ENCODE measurements around the gene SMYD3. TPM values are rescaled to one million over a fixed set of nuclear protein-coding genes. Genes with fewer than 3 reads are reported as not detected.

The SMYD3 gene
- total and polyA plus RNA-seq, 9 of the 15 experiments (the other 6 are each of a cell fraction or from before 2014, with no cell fraction given), result 128 to 440 (median 197) TPM

DNA sequence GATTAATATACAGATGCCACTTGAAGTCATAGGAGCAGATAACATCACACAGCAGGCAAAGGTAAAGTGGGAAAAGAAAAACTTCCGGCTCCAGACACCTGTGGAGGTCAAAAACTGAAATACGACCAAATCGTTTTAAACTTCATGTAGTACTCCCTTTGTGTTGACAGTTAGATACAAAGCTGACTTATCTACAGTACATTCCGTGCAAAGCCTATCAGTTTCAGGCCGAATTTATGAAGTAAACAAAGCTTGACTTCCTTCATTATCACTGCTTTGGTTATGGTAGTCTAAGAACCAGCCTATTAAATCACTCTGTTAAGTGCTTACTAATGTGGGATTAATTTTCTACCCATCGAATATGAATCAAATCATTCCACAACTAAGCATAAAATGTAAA, 156.3 kb downstream of the SMYD3 start (continued):
- TF ChIP-seq ZNF518B (CRISPR knock-in tag; IDR thresholded peaks at IDR 0.05) (no peak), FOXJ2 (tag; IDR thresholded peaks at IDR 0.05) (peak; percentile 58; the same call in 1 of the 2 replicates), ZNF239 (CRISPR knock-in tag; IDR thresholded peaks at IDR 0.05) (no peak), CCNT2 (IDR thresholded peaks at IDR 0.05; ENCODE audit: borderline replicate concordance, extremely low read depth, insufficient read length, low read depth, low read length) (no peak), ZNF140 (CRISPR knock-in tag; IDR thresholded peaks at IDR 0.05) (no peak), ARID1B (IDR thresholded peaks at IDR 0.05) (peak; percentile 62), ASH1L (IDR thresholded peaks at IDR 0.05; ENCODE audit: borderline replicate concordance, low read depth, partially characterized antibody) (no peak), SETDB1 (IDR thresholded peaks at IDR 0.05; ENCODE audit: low read length) (no peak), MITF (IDR thresholded peaks at IDR 0.05) (no peak), HSF4 (CRISPR knock-in tag; IDR thresholded peaks at IDR 0.05; ENCODE audit: borderline replicate concordance) (no peak), ZNF668 (CRISPR knock-in tag; IDR thresholded peaks at IDR 0.05) (no peak), KHSRP (IDR thresholded peaks at IDR 0.05) (no peak), CEBPG (CRISPR knock-in tag; IDR thresholded peaks at IDR 0.05) (no peak), CEBPG (tag; conservative IDR thresholded peaks at IDR 0.05 in 1 of 2, IDR thresholded peaks at IDR 0.05 in 1 of 2) (no peak), TAL1 (IDR thresholded peaks at IDR 0.05) (peak; percentile 10; the same call in 1 of the 2 replicates), BRD4 (IDR thresholded peaks at IDR 0.05) (no peak), SMARCA4 (IDR thresholded peaks at IDR 0.05) (peak; percentile 25; the same call in 1 of the 2 replicates), ZNF589 (CRISPR knock-in tag; IDR thresholded peaks at IDR 0.05; ENCODE audit: low read depth) (no peak), U2AF1 (optimal IDR thresholded peaks at IDR 0.05; ENCODE audit: low read depth, low read length) (no peak), NCOA1 (IDR thresholded peaks at IDR 0.05; ENCODE audit: low read depth) (no peak), CAMTA2 (CRISPR knock-in tag; conservative IDR thresholded peaks at IDR 0.05) (no peak)
- TF ChIP-seq, protein P1, sequence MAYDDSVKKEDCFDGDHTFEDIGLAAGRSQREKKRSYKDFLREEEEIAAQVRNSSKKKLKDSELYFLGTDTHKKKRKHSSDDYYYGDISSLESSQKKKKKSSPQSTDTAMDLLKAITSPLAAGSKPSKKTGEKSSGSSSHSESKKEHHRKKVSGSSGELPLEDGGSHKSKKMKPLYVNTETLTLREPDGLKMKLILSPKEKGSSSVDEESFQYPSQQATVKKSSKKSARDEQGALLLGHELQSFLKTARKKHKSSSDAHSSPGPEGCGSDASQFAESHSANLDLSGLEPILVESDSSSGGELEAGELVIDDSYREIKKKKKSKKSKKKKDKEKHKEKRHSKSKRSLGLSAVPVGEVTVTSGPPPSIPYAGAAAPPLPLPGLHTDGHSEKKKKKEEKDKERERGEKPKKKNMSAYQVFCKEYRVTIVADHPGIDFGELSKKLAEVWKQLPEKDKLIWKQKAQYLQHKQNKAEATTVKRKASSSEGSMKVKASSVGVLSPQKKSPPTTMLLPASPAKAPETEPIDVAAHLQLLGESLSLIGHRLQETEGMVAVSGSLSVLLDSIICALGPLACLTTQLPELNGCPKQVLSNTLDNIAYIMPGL (CRISPR knock-in tag; IDR thresholded peaks at IDR 0.05), result no peak
- TF ChIP-seq, protein P2, sequence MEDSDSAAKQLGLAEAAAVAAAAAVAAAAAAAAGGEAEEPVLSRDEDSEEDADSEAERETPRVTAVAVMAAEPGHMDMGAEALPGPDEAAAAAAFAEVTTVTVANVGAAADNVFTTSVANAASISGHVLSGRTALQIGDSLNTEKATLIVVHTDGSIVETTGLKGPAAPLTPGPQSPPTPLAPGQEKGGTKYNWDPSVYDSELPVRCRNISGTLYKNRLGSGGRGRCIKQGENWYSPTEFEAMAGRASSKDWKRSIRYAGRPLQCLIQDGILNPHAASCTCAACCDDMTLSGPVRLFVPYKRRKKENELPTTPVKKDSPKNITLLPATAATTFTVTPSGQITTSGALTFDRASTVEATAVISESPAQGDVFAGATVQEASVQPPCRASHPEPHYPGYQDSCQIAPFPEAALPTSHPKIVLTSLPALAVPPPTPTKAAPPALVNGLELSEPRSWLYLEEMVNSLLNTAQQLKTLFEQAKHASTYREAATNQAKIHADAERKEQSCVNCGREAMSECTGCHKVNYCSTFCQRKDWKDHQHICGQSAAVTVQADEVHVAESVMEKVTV (CRISPR knock-in tag; IDR thresholded peaks at IDR 0.05), result no peak

Data from K562 (cell line).